Measurements from ENCODE around the gene PTK6. TPM values are rescaled to one million over a fixed set of nuclear protein-coding genes. Genes with fewer than 3 reads are reported as not detected.
A peak's percentile ranks its signal among the peaks of the same experiment; 100 is the strongest.
"Not testable (repeated sequence)": the region's sequence is repeated elsewhere in the genome, so short reads cannot be mapped to it uniquely, and the experiment has no call there.

PTK6 gene
- total RNA-seq, 1 donor, result 0.52 TPM

DNA sequence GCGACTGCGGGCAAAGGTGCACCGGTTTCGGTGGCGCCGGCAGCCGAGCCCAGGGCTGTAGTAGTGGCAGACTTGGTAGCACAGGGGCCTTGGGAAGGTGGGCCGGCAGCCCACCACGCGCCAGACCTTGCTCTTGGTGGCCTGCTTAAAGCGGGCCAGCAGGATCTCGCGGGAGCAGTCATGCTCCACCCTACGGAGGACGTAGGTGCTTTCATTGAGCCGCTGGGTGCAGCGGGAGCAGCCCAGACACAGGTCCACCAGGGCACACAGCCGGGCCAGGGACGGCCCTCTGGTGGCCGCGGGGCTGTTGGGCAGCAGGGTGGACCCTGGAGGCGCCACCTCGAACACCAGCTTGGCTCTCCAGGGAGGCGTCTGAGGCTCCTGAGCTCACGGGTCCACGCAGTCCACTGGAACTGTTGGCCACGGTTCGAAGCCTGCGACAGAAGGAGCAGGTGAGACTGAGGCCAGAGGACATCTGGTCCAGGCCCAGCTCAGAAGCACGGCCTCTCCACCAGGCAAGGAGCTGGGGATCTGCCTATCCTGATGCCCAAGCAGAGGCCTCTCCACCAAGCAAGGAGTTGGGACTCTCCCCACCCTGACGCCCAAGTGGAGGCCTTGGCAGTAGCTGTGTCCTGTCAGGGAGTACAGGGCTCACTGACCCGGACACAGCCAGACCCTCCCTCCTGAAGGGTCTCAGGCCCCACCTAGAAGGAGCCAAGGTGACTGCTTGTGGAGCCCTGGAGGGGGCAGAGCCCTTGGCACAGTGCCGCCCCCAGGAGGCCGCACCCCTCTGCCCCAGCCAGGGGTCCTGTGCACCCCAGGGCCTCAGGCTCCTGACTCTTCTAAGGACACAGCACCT is 35.8 kb upstream of the PTK6 start:
- Histone ChIP-seq H3K9me3 (ENCODE audit: low read depth, low read length) (no peaks in the 10 kb centered on the region), H3K4me3 (ENCODE audit: low read length) (peak overlapping the region; percentile 70), H3K4me1 (ENCODE audit: insufficient read depth, low read length) (peaks cover 40% of the 10 kb centered on the region), H3K27me3 (ENCODE audit: insufficient read depth, low read length) (no peaks in the 10 kb centered on the region)

DNA sequence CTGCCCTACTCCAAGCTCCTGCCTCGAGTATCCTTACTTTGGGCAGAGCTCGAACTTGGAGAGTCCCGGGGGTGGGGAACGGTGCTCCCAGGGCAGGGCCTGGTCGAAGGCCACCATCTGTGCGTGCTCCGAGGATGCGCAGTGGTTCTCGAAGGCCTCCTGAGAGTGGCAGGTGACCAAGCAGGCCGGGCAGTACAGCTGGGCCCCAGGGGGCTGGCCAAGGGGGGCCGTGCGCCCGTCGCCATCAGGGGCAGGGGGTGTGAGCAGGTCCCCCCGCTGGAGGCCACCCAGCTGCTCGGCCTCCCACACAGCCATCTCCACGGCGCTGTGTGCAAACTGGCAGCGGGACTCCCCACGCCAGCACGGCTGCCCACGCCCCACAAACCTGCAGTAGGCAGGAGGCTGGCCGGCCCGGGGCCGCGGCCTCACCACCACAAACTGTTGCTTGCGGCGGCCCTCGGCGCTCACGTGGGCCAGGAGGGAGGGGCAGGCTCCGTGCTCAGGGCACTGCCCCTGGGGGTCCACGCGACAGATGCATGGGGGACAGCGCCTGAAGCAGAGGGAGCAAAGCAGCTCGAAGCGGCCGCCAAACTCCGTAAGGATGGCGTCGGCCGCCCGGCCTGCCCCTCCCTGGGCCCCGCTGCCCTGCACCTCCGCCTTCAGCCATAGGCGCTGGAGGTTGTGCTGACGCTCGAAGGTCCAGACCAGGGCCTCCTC is 35.1 kb upstream of the PTK6 start:
- peaks cover 48% of the 10 kb centered on the region for H3K4me1 ChIP-seq (ENCODE audit: insufficient read depth, low read length)
- no peaks in the 10 kb centered on the region for H3K9me3 ChIP-seq (ENCODE audit: low read depth, low read length)
- H3K4me3 ChIP-seq (ENCODE audit: low read length), result no peak overlapping the region
- H3K27me3 ChIP-seq (ENCODE audit: insufficient read depth, low read length), result no peaks in the 10 kb centered on the region

DNA sequence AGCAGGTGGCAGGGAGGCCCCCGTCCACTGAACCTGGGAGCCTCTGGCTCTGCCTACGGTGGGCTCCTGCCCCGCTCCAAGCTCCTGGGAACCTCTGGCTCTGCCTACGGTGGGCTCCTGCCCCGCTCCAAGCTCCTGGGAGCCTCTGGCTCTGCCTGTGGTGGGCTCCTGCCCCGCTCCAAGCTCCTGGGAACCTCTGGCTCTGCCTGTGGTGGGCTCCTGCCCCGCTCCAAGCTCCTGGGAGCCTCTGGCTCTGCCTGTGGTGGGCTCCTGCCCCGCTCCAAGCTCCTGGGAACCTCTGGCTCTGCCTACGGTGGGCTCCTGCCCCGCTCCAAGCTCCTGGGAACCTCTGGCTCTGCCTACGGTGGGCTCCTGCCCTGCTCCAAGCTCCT is 33.9 kb upstream of the PTK6 start:
- not testable (repeated sequence) for H3K27me3 ChIP-seq (ENCODE audit: insufficient read depth, low read length); H3K4me3 ChIP-seq (ENCODE audit: low read length); H3K9me3 ChIP-seq (ENCODE audit: low read depth, low read length)
- H3K4me1 ChIP-seq (ENCODE audit: insufficient read depth, low read length), result peaks cover 55% of the 10 kb centered on the region

DNA sequence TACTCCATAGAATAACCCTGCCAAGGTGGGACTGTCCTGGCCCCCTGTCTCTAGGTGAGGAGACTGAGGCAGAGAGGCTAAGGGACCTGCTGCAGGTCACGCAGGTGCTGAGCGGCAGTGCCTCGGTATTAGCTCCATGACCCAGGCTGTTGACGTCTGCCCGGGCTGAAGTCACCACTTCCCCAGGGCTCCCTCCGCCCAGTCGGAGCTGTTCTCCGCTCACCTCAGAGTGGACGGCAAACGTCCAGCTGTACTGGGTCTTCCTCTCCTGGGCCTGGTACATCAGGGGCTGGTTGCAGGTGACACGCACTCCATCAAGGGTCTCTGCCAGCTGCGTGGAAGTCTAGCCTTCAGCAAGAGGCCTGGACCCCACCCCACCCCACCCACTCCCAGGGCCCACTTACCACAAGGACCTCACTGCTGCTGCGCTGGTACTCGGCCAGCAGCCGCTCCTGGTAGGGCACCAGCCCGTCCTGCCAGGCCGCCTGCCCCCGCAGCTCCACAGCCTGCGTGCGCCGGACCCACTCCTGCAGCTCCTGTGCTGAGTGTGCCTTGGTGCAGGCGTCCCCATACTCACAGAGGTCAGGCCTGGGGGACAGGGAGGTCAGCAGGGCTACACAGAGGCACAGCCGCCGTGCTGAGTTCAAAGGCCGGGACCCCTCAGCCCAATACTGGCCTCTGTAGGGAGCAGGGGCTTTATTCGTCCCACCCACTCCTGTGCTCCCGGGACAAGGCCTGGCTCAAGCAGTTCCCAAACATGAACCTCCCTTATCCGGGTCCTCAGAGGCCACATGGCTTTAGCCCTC is 33.3 kb upstream of the PTK6 start:
- H3K4me1 ChIP-seq (ENCODE audit: insufficient read depth, low read length), result peaks cover 55% of the 10 kb centered on the region
- no peaks in the 10 kb centered on the region for H3K27me3 ChIP-seq (ENCODE audit: insufficient read depth, low read length)
- no peak overlapping the region for H3K4me3 ChIP-seq (ENCODE audit: low read length)
- H3K9me3 ChIP-seq (ENCODE audit: low read depth, low read length), result no peaks in the 10 kb centered on the region

DNA sequence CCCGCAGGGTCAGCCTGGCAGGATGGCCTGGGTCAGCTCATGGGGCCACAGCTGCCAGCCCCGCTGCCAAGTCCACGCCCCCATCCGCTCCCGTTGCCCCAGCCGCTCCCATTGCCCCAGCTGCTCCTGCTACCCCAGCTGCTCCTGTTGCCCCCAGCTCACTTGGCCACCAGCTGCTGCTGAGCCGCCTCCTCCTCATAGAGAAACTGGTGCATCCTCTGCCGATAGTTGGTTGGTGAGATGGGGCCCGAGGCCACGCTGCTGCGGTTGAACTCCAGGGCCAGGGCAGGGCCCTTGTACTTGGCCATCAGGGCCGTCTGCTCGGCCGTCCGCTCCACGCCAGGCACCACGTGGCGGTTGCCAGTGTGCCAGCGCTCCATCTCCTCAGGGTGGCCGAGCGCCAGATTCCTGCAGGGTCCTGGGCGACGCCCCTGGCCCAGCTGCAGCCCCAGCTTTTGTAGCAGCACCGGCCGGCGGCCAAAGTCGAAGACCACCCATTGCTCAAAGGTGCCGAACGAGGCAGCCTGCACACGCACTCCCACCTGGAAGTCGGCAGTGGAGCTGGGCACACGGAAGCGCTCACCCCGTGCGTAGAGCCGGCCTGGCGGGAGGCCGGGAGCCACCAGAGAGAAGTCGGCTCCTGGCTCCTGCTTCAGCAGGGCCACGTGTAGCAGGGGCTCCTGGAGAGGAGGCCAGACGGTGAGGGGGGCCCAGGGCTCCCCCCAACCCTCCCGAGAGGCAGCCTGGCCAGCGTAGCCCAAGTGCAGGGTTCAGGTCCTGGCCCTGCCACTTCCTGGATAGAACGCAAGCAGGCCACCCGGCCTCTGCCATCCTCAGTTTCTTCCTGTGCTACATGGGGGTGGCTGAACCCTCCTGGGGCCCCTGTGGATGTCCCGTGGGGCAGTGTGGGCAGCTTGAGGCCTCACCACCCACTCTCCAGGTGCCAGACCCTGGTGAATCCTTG is 32.1 kb upstream of the PTK6 start:
- no peaks in the 10 kb centered on the region for H3K27me3 ChIP-seq (ENCODE audit: insufficient read depth, low read length)
- H3K9me3 ChIP-seq (ENCODE audit: low read depth, low read length), result no peaks in the 10 kb centered on the region
- peaks cover 50% of the 10 kb centered on the region for H3K4me1 ChIP-seq (ENCODE audit: insufficient read depth, low read length)
- H3K4me3 ChIP-seq (ENCODE audit: low read length), result no peak overlapping the region

DNA sequence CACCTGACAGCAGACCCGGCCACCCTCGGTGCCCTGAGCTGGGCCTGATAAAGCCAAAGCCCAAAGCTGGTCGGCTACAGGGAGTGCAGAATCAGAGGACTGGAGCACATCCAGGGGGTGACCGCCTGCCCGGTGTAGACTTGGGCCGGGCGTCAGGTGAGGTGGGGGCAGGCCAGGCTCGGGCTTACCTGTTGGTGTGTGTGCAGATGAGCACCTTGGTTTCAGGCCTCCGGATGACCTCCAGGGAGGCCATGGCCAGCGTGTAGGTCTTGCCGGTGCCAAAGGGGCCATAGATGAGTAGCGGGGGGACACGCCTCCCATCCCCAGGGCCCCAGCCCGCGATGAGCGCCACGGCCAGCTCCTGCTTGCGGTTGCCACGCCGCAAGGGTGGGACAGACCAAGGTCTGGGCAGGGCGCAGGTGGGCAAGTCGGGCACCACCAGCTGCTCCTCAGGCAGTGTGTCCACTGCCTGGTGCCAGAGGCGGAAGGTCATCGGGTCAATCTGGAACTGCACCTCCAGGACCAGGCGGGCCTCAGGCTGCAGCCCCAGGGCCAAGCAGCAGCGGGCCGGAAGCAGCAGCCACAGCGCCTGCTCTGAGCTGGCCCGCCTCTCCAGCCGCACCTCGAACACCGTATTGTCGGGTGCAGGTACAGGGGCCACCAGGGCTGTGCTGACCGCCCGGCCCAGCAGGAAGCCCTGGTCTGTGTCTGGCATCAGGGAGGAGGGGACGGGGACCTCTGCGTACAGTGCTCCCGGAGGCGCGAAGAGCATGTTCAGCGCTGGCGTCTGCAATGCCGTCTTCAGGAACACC is 31.2 kb upstream of the PTK6 start:
- Histone ChIP-seq H3K4me1 (ENCODE audit: insufficient read depth, low read length) (peaks cover 46% of the 10 kb centered on the region), H3K9me3 (ENCODE audit: low read depth, low read length) (no peaks in the 10 kb centered on the region), H3K4me3 (ENCODE audit: low read length) (peak overlapping the region; percentile 22), H3K27me3 (ENCODE audit: insufficient read depth, low read length) (no peaks in the 10 kb centered on the region)

DNA sequence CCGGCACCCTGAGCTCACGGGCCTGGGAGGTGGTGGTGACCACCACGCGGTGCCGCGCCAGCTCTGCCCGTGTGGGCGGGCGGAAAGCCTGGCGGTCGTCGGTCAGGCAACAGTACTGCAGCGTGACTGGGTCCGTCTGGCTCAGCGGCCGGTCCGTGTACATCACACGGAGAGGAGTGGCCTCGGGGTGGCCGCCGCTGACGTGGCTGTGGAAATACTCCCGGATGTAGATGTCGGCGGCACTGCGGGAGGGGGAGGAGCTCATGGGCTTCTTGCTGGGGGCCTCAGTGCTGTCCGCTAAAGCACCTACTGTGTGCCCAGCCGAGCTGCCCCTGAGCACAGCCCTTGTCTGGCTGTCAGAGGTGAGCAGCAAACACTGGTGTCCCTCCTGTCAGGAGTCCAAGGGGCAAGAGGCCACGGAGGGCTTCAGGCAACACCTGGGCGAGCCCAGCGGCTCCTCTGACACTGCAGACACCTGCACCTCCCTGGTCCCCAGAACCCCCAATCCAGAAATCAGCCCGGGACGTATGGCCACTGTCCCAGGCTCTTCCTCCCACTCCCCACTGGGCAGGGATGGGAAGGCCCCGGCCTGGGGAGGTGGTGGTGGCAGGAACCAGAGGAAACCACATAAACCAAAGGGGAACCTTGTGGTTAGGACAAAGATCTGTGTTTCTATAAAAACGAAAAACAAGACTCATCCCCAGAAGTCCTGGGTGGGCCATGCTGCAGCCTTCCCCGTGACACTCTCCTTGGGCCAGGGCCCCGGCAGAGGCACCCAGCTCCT is 30.4 kb upstream of the PTK6 start:
- Histone ChIP-seq H3K27me3 (ENCODE audit: insufficient read depth, low read length) (no peaks in the 10 kb centered on the region), H3K4me1 (ENCODE audit: insufficient read depth, low read length) (peaks cover 38% of the 10 kb centered on the region), H3K9me3 (ENCODE audit: low read depth, low read length) (no peaks in the 10 kb centered on the region), H3K4me3 (ENCODE audit: low read length) (peak overlapping the region; percentile 25)

DNA sequence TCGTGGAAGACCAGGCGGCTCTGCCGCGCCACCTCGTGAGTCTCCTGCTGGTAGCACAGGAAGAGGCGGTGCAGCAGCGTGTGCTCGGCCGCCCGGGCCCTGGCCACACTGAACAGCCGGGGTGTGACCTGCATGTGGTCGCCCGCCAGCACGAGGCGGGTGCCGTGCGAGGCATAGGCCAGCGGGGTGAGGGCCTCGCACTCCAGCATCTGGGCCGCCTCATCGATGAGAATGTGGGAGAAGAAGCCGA is 29.9 kb upstream of the PTK6 start:
- H3K4me3 ChIP-seq (ENCODE audit: low read length), result no peak overlapping the region
- H3K9me3 ChIP-seq (ENCODE audit: low read depth, low read length), result no peaks in the 10 kb centered on the region
- H3K4me1 ChIP-seq (ENCODE audit: insufficient read depth, low read length), result peaks cover 34% of the 10 kb centered on the region
- H3K27me3 ChIP-seq (ENCODE audit: insufficient read depth, low read length), result no peaks in the 10 kb centered on the region

DNA sequence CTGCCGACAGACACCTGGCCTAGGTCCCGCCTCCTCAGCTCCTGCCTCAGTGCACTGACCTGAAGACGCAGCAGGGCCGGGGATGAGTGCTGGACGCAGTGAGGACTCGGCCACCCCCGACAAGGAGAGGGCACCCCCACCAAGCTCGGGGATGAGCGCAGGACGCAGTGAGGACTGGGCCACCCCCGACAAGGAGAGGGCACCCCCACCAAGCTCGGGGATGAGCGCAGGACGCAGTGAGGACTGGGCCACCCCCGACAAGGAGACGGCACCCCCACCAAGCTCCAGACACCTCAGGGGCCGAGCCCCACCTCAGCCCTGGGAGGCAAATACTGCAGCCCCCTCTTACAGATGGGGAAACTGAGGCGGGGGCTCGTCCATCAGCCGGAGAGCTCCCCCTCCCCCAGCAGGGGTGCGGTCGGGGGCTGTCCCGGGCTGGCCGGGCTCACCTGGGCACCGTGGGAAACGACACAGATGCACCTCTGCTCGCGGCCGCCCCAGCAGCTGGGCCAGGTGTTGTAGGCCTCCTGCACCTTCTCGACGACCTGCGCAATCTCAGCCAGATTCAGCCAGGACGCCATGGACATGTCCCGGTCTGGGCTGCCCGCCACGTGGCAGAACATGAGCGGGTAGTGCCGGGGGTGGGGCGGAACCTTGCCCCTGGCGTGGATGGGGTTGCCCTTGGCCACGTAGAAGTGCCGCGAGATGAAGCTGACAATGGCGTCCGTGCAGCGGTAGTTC is 29.4 kb upstream of the PTK6 start:
- Histone ChIP-seq H3K27me3 (ENCODE audit: insufficient read depth, low read length) (no peaks in the 10 kb centered on the region), H3K4me3 (ENCODE audit: low read length) (no peak overlapping the region)

DNA sequence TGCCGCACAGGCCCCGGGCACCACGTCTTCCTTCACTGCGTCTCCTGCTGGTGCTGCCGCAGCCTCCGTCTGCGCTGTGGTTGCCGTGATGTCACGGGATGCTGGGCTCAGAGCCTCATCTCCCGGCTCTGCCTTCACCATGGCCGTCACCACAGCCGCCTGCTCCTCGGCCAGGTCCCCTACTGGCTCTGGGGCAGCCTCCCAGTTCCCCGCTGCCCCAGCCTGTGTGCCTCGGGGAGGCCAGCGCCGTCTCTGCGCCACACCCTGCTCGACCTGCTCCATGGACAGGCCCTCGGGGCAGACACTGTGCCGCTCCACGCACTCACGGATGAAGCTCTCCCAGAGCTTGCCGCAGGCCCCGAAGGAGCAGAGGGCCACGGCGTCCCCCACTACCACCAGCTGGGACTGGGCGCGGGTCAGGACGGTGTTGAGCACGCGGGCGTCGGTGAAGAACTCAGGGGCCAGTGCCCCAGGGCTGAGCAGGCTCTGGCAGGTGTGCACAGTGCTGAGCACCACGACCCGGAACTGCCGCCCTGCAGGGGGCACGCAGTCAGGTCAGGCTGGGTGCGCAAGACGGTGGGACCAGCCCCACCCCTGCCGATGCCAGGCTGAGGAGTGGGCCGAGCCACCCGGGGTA is 28.6 kb upstream of the PTK6 start:
- Histone ChIP-seq H3K9me3 (ENCODE audit: low read depth, low read length) (no peaks in the 10 kb centered on the region), H3K4me3 (ENCODE audit: low read length) (no peak overlapping the region), H3K27me3 (ENCODE audit: insufficient read depth, low read length) (no peaks in the 10 kb centered on the region), H3K4me1 (ENCODE audit: insufficient read depth, low read length) (peaks cover 34% of the 10 kb centered on the region)

More for the DNA sequence above, 29.4 kb upstream of the PTK6 start:
- Histone ChIP-seq H3K9me3 (ENCODE audit: low read depth, low read length) (no peaks in the 10 kb centered on the region), H3K4me1 (ENCODE audit: insufficient read depth, low read length) (peaks cover 34% of the 10 kb centered on the region)

DNA sequence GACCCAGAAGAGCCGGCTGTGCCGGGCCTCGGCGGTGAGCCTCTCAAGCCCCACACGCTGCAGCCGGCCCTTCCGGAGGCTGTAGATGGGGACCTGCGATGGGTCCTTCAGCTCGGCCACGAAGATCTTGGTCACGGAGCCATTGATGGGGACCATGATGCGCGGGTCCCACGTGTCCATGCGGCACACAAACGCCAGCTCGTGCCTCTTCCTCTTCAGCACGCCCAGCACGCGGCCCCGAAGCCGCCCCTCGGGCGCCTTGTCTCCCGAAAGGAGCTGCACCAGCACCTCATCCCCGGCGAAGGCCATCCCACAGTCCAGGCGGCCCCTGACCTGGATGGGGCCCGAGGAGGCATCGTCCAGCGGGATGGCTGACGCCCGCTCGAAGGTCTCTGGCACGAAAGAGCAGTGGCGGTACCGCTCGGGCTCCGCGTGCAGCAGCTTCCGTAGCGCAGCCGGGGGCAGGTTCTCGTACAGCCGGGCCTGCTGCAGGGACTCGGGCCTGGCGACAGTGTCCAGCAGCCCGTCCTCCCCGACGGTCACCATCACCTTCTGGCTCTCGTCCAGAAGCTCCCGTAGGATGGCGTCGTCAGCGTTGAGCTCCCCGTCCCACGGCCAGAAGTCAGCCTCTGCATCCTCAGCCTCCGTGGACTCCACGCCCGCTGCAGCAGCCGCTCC is 28.0 kb upstream of the PTK6 start:
- Histone ChIP-seq H3K4me1 (ENCODE audit: insufficient read depth, low read length) (peaks cover 34% of the 10 kb centered on the region), H3K27me3 (ENCODE audit: insufficient read depth, low read length) (no peaks in the 10 kb centered on the region), H3K9me3 (ENCODE audit: low read depth, low read length) (no peaks in the 10 kb centered on the region), H3K4me3 (ENCODE audit: low read length) (no peak overlapping the region)
